Inferior parietal cortex (tissue), 1 donor: ENCODE results near the gene MED20.

Experiments used
- DNase-seq: peaks from one replicate; pipeline ENCODE4 v3.0.0-alpha.2; 2016; ENCODE audit errors: extremely low spot score

Gene MED20

GRCh38 chr6:41914343-41914742, 6.6 kb downstream of the MED20 start:
- DNase-seq = no peak

DNA sequence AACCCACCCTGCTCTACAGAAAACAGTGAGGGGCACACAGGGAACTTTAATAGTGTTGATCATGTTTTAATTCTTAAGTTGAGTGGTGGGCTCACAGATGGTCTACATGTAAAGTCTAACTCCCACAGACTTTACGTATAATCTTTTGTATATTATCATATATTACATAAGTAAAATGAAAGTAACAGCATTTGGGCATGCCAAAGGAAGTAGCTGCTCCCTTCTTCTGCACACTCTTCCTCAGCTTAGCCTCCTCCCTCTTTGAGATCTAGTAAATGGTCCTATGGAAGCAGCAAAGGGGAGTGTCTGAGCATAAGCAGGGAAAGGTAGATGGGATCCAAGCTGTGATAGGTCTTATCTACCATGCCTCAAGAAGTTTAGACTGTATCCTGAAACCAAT, 11.2 kb downstream of the MED20 start:
- DNase-seq = no peak

GRCh38 chr6:41901882-41902519, 18.9 kb downstream of the MED20 start:
- no peak for DNase-seq

GRCh38 chr6:41900861-41901260, 20.1 kb downstream of the MED20 start:
- no peak for DNase-seq

- DNase-seq = no peak
Measured at GRCh38 chr6:41896281-41896680, 24.7 kb downstream of the MED20 start.

- peak; percentile 73 for DNase-seq
Measured at GRCh38 chr6:41895300-41896233, 25.4 kb downstream of the MED20 start, which contains the start of gene USP49. Gene USP49, minus strand, starts transcription at chr6:41895375. Its CDS starts 88,392 bp downstream, at chr6:41806983.

DNA sequence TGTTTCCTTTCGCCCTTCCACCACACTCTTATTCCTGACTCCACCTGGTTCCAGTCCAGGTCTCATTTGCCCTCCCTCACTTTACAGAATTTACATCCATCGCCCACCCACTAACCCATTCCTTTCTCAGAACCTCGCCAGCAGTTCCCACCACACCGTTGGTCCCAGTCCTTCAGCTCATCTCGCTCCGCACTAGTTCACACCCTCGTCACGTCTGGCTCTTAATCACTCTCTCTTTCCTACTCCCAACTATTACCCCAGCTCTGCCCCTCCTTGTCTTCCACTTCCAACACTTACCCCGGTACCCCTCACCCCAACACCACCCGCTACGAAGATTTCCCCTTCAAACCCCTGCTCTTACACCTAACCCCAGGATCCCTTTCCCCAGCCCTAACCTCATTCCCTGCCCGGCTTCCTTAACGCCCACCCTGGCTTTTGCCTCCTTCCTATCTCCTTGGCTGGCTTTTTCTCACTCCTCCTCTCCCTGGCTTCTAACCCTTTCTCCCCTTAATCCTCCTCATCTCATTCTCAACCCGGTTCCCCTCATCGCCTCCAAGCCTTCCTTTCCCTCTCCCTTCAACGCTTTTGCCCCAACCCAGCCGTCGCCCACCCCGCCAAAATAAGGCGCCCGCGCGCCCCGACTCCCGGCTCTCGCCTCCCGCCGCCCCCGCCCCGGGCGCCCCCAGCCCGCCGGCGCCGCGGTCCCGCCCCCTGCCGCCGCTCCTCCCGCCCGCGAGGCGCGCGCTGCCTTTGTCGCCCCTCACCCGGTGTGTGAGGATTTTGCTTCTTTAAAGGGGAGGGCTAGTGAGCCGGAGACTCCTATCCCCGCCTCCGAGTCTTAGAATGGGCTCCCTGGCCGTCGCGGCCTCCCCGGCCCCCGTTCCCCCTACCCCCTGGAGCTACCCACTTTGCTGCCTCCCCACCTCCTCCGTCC, 26.3 kb downstream of the MED20 start:
- DNase-seq = no peak

GRCh38 chr6:41892921-41893564, 27.9 kb downstream of the MED20 start:
- no peak for DNase-seq

DNA sequence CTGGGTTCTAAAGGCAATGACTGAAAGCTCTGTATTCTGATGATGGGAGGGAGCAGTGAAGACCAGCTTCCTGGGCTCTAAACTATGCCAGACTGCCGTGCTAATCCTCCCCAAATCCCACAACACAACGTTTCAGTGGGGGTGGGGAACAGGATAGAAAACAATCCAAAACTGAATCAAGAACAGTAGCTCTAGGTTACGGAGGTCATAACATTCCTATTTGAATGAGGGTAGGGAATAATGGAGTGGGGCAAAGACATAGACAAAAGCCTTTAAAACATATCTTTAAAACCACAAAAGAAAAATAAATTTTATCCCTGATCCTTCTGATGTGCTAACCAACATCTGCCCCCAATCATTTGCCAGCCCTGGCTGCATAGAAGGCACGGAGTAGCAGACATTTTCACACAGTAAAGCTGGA, 33.6 kb downstream of the MED20 start:
- no peak for DNase-seq

DNA sequence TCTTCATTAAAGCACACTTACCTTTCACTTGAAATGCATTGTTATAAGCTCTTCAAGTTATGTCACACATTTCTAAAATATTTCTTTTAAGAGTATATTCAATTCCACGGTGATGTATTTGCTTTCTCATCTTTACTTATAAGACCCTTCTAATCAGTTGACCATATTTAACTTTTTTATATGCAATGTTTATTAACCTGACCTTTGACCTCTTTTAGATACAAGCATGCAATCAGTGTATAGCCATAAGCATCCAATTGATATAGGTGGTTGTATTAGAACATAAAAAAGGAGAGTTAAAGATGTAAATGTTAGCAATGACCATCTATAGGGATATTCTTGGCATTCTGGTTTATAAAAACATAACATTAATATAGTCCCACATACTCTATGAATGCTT, 35.0 kb downstream of the MED20 start:
- DNase-seq = no peak

GRCh38 chr6:41884957-41885356, 36.0 kb downstream of the MED20 start:
- no peak for DNase-seq

- no peak for DNase-seq
Measured at GRCh38 chr6:41881506-41881905, 39.4 kb downstream of the MED20 start.

- no peak for DNase-seq
Measured at GRCh38 chr6:41878961-41879405, 42.0 kb downstream of the MED20 start.

- DNase-seq = no peak
Measured at GRCh38 chr6:41878246-41878645, 42.7 kb downstream of the MED20 start.

GRCh38 chr6:41877051-41877680, 43.8 kb downstream of the MED20 start:
- no peak for DNase-seq

- no peak for DNase-seq
Measured at GRCh38 chr6:41874741-41875140, 46.2 kb downstream of the MED20 start.

GRCh38 chr6:41872147-41872546, 48.8 kb downstream of the MED20 start:
- DNase-seq = no peak

GRCh38 chr6:41871691-41872090, 49.2 kb downstream of the MED20 start:
- no peak for DNase-seq

GRCh38 chr6:41859356-41859755, 61.6 kb downstream of the MED20 start:
- no peak for DNase-seq

DNA sequence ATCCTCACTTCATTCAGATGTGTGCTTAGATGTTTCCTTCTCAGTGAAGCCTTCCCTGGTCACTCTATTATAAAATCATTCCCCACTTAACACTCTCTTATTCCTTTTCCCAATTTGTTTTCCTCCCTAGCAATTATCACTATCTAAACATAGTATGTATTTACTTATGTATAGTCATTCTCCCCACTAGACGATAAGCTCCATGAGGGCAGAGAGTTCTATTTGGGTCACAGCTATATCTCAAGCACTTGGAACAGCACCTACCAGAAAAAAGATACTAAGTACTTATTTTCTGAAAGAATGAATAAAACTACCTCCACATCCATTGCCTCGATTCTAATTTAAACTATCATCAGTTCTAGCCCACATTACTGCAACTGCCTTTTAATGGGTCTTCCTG, 62.2 kb downstream of the MED20 start:
- no peak for DNase-seq
